Stimulated activated CD4-positive, alpha-beta T cell treated with anti-CD3 and anti-CD28 coated beads, Interleukin-15, amount 100 ng/mL, for 1 hour (primary cell): Measurements from ENCODE around the gene HNRNPD.
"Not testable (repeated sequence)": the region's sequence is repeated elsewhere in the genome, so short reads cannot be mapped to it uniquely, and the experiment has no call there.

Experiments
- DNase-seq, 2 donors: peaks; one replicate each; pipeline ENCODE4 v3.0.0-alpha.2; 2020; ENCODE audit warnings: low read depth in 1 of 2, low spot score in 1 of 2

Gene HNRNPD

DNA sequence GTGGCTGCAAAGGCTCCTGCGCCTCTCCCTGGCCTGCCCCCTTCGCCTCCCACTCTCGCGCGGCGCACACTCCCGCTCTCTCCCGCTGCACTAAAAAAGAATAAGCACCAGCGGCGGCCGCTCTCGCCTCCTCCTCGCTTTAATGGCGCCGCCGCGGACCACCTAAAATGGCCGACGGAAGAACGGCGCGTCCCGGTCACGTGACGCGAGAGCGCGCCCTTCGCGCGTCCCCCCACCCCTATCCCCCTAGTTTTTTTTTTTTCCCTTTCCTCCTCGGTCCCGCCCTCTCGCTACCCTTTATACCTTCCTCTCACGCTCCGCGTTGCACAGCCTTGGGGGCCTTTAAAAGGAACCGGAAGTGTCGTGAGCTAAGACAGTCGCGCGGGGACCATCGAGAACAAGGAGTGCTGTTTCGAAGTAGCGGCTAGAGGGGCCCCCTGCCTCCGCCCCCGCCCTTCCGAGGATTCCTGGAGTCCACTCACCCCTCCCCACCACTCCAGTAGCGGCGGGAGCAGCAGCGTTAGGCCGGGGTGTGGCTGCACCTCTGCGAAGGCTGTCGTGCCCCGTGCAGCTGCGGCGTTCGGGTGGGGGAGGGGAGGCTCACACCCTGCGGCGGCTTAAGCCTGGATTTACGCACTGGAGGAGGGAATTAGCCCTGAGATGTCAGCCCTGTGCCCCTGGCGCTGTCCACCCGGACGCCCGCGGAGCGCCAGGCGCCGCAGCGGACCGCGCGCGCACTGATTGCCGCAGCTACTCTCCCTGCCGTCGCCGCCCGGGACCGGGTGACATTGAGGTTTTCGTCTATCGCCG, at the start of gene HNRNPD:
TSS of gene HNRNPD (minus strand) at position 176 of the 810 bp plus-strand sequence. CDS start 313 bp downstream, outside the sequence.
- peak; percentile 75 to 79 for DNase-seq

- no peak for DNase-seq
Measured at GRCh38 chr4:82422616-82423015, 48.8 kb upstream of the HNRNPD start.

GRCh38 chr4:82421796-82422560, 48.2 kb upstream of the HNRNPD start:
- DNase-seq, result no peak

- no peak for DNase-seq
Measured at GRCh38 chr4:82419451-82419850, 45.7 kb upstream of the HNRNPD start.

- no peak for DNase-seq
Measured at GRCh38 chr4:82415922-82416365, 42.2 kb upstream of the HNRNPD start.

DNA sequence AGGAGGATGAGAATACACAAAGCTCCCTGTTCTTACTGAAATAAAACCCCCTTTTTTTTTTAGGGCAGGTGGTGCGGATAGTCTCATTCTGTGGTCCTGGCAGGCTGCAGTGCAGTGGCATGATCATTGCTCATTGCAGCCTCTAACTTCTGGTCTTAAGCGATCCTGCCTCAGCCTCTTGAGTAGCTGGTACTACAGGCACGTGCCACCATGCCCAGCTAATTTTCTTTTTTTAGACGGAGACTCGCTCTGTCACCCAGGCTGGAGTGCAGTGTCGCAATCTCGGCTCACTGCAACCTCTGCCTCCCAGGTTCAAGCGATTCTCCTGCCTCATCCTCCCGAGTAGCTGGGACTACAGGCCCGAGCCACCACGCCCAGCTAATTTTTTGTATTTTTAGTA, 41.3 kb upstream of the HNRNPD start:
- not testable (repeated sequence) for DNase-seq

- DNase-seq, result no peak
Measured at GRCh38 chr4:82403725-82404124, 29.9 kb upstream of the HNRNPD start.

DNA sequence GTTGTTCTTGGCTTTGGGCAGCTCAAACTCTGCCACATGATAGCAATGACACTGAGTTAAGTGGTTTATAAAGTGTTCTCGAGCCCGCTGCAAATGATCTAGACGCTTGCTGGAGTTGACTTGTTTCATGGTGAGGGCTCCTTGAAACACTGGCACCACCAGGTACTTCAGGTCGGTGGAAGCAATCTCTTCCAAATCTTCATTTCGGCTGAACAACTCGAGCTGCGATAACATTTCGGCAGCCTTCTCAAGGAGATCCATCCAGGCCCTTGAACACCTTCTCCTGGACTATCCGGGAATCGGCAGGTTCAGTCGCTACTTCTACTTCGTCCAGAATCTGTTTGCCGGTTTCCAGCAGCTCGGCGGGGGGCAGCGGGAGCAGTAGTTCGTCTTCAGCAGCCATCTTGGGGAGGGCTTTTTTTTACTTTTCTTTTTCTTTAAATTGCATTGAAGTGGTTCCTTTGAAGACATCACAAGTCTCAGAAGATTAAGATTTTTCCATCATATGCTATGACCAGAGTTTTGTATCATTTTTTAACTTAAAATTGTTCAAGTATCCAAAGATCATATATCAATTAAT, 28.5 kb upstream of the HNRNPD start:
- no peak for DNase-seq

GRCh38 chr4:82401600-82401999, 27.8 kb upstream of the HNRNPD start:
- DNase-seq, result no peak

- no peak for DNase-seq
Measured at GRCh38 chr4:82398263-82398662, 24.5 kb upstream of the HNRNPD start.

DNA sequence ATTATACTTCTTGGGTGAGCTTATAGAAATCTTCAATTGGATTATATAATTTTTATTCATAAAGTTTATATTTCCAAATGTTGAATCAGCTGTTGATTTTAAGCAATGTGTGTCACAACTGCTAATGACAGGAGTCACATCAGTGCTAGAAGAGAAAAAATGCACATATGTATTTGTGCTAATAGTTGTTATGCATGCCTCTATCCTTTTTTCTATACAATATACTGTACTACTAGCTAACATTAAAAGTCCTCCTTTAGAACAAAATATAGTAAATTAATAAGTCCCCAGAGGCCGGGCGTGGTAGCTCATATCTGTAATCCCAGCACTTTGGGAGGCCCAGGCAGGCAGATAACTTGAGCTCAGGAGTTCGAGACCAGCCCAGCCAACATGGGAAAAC, 23.7 kb upstream of the HNRNPD start:
- DNase-seq, result no peak

- no peak for DNase-seq
Measured at GRCh38 chr4:82394896-82395295, 21.1 kb upstream of the HNRNPD start.

GRCh38 chr4:82390061-82390460, 16.3 kb upstream of the HNRNPD start:
- DNase-seq, result not testable (repeated sequence)

GRCh38 chr4:82388405-82388804, 14.6 kb upstream of the HNRNPD start:
- DNase-seq, result no peak

- not testable (repeated sequence) for DNase-seq
Measured at GRCh38 chr4:82386312-82386711, 12.5 kb upstream of the HNRNPD start.

DNA sequence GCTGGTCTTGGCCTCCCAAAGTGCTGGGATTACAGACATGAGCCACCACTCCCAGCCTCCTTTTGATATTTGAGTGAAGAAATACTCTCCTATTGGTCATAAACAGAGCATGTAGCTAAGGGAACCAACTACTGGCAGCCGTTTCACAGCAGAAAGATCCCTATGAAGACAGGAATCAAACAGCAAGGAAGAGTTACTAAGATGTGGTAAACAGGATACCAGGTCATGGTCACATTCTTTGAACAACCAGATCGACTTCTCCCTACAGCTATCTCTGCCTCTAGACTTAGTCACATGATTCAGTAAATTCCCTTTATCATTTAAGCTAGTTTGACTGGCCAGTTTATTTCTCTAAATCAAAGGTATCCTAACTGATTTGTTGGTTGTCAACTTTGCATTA, 9.0 kb upstream of the HNRNPD start:
- no peak for DNase-seq

- no peak for DNase-seq
Measured at GRCh38 chr4:82381661-82382296, 8.0 kb upstream of the HNRNPD start.

DNA sequence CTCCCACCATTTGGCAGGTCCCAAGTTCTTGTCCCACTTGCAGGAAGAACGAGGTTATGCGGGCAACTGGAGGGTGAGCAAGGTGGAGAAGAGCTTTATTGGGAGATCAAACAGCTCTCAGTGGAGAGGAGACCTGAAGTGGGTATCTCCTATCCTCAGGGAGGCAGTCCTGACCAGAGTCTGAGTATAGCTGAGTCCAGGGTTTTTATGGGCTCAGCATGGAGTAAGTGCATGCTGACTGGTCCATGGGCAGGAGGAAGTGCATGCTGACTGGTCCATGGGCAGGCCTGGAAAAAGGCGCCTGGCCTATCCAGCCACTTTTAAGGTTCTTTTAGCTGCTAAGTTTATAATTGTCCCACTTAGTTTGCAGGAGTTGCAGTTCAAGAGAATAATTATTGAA, 7.4 kb upstream of the HNRNPD start:
- DNase-seq, result no peak

DNA sequence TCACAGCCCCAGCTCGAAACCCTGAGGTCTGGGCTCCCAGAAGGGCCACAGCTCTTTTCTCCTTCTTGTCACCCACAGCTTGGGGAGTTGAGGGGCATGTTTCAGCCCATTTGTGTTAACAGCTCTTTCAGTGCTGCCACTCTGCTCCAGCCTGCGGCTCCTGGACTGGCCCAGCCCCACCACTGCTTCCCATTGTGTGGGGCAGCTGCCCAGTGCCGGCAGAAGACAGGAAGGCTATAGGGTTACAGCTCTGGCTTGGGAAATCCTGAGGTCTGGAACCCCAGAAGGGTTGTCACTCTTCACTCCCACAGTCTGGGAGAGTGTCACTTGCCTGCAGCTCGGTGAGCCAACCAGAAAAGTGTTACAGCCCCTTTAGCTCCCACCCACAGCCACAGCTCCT, 7.0 kb upstream of the HNRNPD start:
- no peak for DNase-seq

DNA sequence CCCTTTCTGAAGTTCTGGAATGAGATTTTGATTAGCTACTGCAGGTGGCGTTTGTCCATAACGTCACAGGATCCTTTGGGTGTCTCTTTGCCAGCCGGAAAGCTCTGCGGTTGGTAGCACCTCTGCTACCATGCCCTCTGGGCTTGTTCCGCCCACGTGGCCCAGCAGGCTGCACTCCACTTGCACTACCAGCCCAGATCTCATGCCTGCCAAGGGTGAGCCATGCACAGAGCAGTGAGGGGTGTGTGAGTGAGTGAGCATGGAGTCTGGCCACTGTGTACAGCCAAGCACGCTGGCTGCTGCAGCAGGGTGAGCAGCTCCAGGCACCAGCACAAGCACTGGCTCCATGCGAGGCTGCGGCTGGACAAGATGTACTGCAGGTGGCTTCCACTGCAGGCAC, 6.6 kb upstream of the HNRNPD start:
- no peak for DNase-seq

GRCh38 chr4:82376109-82376508, 2.3 kb upstream of the HNRNPD start:
- no peak for DNase-seq

GRCh38 chr4:82373486-82373815, 340 bp downstream of the HNRNPD start:
- no peak for DNase-seq
